HEK293 (cell line): ENCODE results near the gene NEGR1.

Experiments
- CTCF ChIA-PET: fragments of 350-600 bp; formaldehyde crosslinking; extraction: SDS; loops from one replicate; lab custom pipeline; 2021; ENCODE audit warnings: antibody characterized with exemption; lab: Yijun Ruan, JAX
- POLR2A ChIA-PET: fragments of 300-600 bp; formaldehyde crosslinking; extraction: SDS; loops from one replicate; lab custom pipeline; 2020; ENCODE audit warnings: antibody characterized with exemption, inconsistent platforms; lab: Yijun Ruan, JAX
- H3K27ac ChIP-seq: fragments of 200-500 bp; sonication (Bioruptor generic); 2 replicates; pipeline ENCODE4 v1.5.1; 2014; ENCODE audit warnings: low read depth, low read length, control low read depth, inconsistent platforms; ENCODE audit errors: extremely low read depth
- H3K36me3 ChIP-seq, 2 experiments: fragments of 200-500 bp in 1 of 2; sonication (Bioruptor generic) in 1 of 2; 1 replicate in 1 of 2; 2 replicates in 1 of 2; pipeline ENCODE4 v1.5.1; 2014 to 2017; ENCODE audit warnings: inconsistent platforms in 2 of 2, low read length in 2 of 2; ENCODE audit not compliant: control insufficient read depth in 2 of 2, insufficient read depth in 1 of 2
- H3K4me1 ChIP-seq: fragments of 200-500 bp; sonication (Bioruptor generic); 2 replicates; pipeline ENCODE4 v1.5.1; 2014; ENCODE audit warnings: mild to moderate bottlenecking, low read length, inconsistent platforms; ENCODE audit not compliant: control insufficient read depth, insufficient read depth
- H3K4me3 ChIP-seq: 2 replicates; pipeline ENCODE4 v1.5.1; 2011; ENCODE audit warnings: low read depth, mild to moderate bottlenecking, control low read depth, low read length, moderate library complexity
- H3K9me3 ChIP-seq: fragments of 200-500 bp; sonication (Bioruptor generic); 2 replicates; pipeline ENCODE4 v1.5.1; 2014; ENCODE audit warnings: low read depth, low read length, inconsistent platforms; ENCODE audit not compliant: control insufficient read depth, insufficient read depth
- AEBP2 ChIP-seq: fragments of 450-650 bp; formaldehyde crosslinking; IDR thresholded peaks from 2 replicates; pipeline ENCODE4 v1.5.1; 2016; ENCODE audit warnings: missing biosample characterization, missing genetic modification characterization, borderline replicate concordance
- HOXC10 ChIP-seq: sonication (generic); formaldehyde crosslinking; IDR thresholded peaks from 2 replicates; pipeline ENCODE4 v1.8.1; 2023; ENCODE audit warnings: mild to moderate bottlenecking, missing genetic modification reagents
- OSR2 ChIP-seq: fragments of 450-650 bp; formaldehyde crosslinking; IDR thresholded peaks from 2 replicates; pipeline ENCODE4 v1.5.1; 2016; ENCODE audit warnings: missing biosample characterization, missing genetic modification characterization
- REPIN1 ChIP-seq: fragments of 450-650 bp; formaldehyde crosslinking; IDR thresholded peaks from 2 replicates; pipeline ENCODE4 v1.5.1; 2017; ENCODE audit warnings: missing biosample characterization, missing genetic modification characterization, low read depth
- ZBTB20 ChIP-seq: fragments of 450-650 bp; formaldehyde crosslinking; IDR thresholded peaks from 2 replicates; pipeline ENCODE4 v1.5.1; 2016; ENCODE audit warnings: missing biosample characterization, missing genetic modification characterization
- ZNF10 ChIP-seq: fragments of 450-650 bp; formaldehyde crosslinking; IDR thresholded peaks from 2 replicates; pipeline ENCODE4 v1.5.1; 2017; ENCODE audit warnings: missing biosample characterization, missing genetic modification characterization
- ZNF138 ChIP-seq: fragments of 450-650 bp; formaldehyde crosslinking; IDR thresholded peaks from 2 replicates; pipeline ENCODE4 v1.5.1; 2016; ENCODE audit warnings: missing biosample characterization, missing genetic modification characterization, borderline replicate concordance
- ZNF140 ChIP-seq: fragments of 450-650 bp; formaldehyde crosslinking; IDR thresholded peaks from 2 replicates; pipeline ENCODE4 v1.5.1; 2016; ENCODE audit warnings: missing biosample characterization, missing genetic modification characterization
- ZNF146 ChIP-seq: fragments of 450-650 bp; formaldehyde crosslinking; IDR thresholded peaks from 2 replicates; pipeline ENCODE4 v1.5.1; 2016; ENCODE audit warnings: missing biosample characterization, missing genetic modification characterization
- ZNF155 ChIP-seq: fragments of 450-650 bp; formaldehyde crosslinking; IDR thresholded peaks from 2 replicates; pipeline ENCODE4 v1.5.1; 2016; ENCODE audit warnings: missing biosample characterization, missing genetic modification characterization
- ZNF184 ChIP-seq: fragments of 450-650 bp; IDR thresholded peaks from 2 replicates; pipeline ENCODE4 v1.5.1; 2018; ENCODE audit warnings: missing biosample characterization, mild to moderate bottlenecking, missing genetic modification characterization
- ZNF19 ChIP-seq: fragments of 450-650 bp; formaldehyde crosslinking; IDR thresholded peaks from 2 replicates; pipeline ENCODE4; 2016; ENCODE audit warnings: missing biosample characterization, missing genetic modification characterization, low read depth
- ZNF2 ChIP-seq: fragments of 450-650 bp; formaldehyde crosslinking; IDR thresholded peaks from 2 replicates; pipeline ENCODE4 v1.5.1; 2016; ENCODE audit warnings: missing biosample characterization, missing genetic modification characterization
- ZNF214 ChIP-seq: fragments of 450-650 bp; formaldehyde crosslinking; IDR thresholded peaks from 2 replicates; pipeline ENCODE4 v1.5.1; 2017; ENCODE audit warnings: missing biosample characterization, mild to moderate bottlenecking, missing genetic modification characterization, borderline replicate concordance
- ZNF335 ChIP-seq: fragments of 450-650 bp; formaldehyde crosslinking; conservative IDR thresholded peaks from 2 replicates; pipeline ENCODE4 v1.5.1; 2016; ENCODE audit warnings: missing biosample characterization, missing genetic modification characterization
- ZNF449 ChIP-seq: fragments of 450-650 bp; formaldehyde crosslinking; IDR thresholded peaks from 2 replicates; pipeline ENCODE4 v1.5.1; 2017; ENCODE audit warnings: missing biosample characterization, mild to moderate bottlenecking, missing genetic modification characterization, moderate library complexity
- ZNF529 ChIP-seq: fragments of 450-650 bp; formaldehyde crosslinking; IDR thresholded peaks from 2 replicates; pipeline ENCODE4 v1.5.1; 2017; ENCODE audit warnings: missing genetic modification characterization, missing biosample characterization; ENCODE audit not compliant: insufficient replicate concordance
- ZNF558 ChIP-seq: fragments of 450-650 bp; formaldehyde crosslinking; IDR thresholded peaks from 2 replicates; pipeline ENCODE4 v1.5.1; 2016; ENCODE audit warnings: missing biosample characterization, missing genetic modification characterization
- ZNF561 ChIP-seq: fragments of 450-650 bp; IDR thresholded peaks from 2 replicates; pipeline ENCODE4 v1.5.1; 2018; ENCODE audit warnings: missing biosample characterization, missing genetic modification characterization, borderline replicate concordance
- ZNF585B ChIP-seq: fragments of 450-650 bp; formaldehyde crosslinking; IDR thresholded peaks from 2 replicates; pipeline ENCODE4 v1.5.1; 2016; ENCODE audit warnings: missing biosample characterization, missing genetic modification characterization
- ZNF600 ChIP-seq: fragments of 450-650 bp; formaldehyde crosslinking; IDR thresholded peaks from 2 replicates; pipeline ENCODE4 v1.5.1; 2016; ENCODE audit warnings: missing biosample characterization, missing genetic modification characterization
- ZNF792 ChIP-seq: fragments of 450-650 bp; formaldehyde crosslinking; IDR thresholded peaks from 2 replicates; pipeline ENCODE4 v1.5.1; 2016; ENCODE audit warnings: missing biosample characterization, missing genetic modification characterization
- TF ChIP-seq, protein P1 (sequence below): fragments of 450-650 bp; formaldehyde crosslinking; IDR thresholded peaks from 2 replicates; pipeline ENCODE4 v1.5.1; 2016; ENCODE audit warnings: missing biosample characterization, missing genetic modification characterization
- TF ChIP-seq, protein P2 (sequence below): fragments of 450-650 bp; formaldehyde crosslinking; IDR thresholded peaks from 2 replicates; pipeline ENCODE4 v1.5.1; 2016; ENCODE audit warnings: missing biosample characterization, missing genetic modification characterization
- TF ChIP-seq, protein P3 (sequence below): fragments of 450-650 bp; formaldehyde crosslinking; IDR thresholded peaks from 2 replicates; pipeline ENCODE4 v1.5.1; 2016; ENCODE audit warnings: missing biosample characterization, missing genetic modification characterization, low read depth

Gene NEGR1

GRCh38 chr1:71647513-71648300, 634.6 kb downstream of the NEGR1 start:
- Histone ChIP-seq H3K36me3 (no peaks in the 10 kb centered on the region), H3K9me3 (no peaks in the 10 kb centered on the region), H3K27ac (no peak overlapping the region), H3K4me3 (no peak overlapping the region), H3K4me1 (no peaks in the 10 kb centered on the region)
- no peak for TF ChIP-seq ZNF10
- no peak for TF ChIP-seq ZNF155 (tag by site-specific recombination)
- TF ChIP-seq ZNF214 (tag by site-specific recombination), result no peak
- no peak for TF ChIP-seq ZNF19 (tag by site-specific recombination)
- TF ChIP-seq, protein P1, sequence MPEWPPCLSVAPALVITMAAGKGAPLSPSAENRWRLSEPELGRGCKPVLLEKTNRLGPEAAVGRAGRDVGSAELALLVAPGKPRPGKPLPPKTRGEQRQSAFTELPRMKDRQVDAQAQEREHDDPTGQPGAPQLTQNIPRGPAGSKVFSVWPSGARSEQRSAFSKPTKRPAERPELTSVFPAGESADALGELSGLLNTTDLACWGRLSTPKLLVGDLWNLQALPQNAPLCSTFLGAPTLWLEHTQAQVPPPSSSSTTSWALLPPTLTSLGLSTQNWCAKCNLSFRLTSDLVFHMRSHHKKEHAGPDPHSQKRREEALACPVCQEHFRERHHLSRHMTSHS, result no peak
- TF ChIP-seq, protein P2, sequence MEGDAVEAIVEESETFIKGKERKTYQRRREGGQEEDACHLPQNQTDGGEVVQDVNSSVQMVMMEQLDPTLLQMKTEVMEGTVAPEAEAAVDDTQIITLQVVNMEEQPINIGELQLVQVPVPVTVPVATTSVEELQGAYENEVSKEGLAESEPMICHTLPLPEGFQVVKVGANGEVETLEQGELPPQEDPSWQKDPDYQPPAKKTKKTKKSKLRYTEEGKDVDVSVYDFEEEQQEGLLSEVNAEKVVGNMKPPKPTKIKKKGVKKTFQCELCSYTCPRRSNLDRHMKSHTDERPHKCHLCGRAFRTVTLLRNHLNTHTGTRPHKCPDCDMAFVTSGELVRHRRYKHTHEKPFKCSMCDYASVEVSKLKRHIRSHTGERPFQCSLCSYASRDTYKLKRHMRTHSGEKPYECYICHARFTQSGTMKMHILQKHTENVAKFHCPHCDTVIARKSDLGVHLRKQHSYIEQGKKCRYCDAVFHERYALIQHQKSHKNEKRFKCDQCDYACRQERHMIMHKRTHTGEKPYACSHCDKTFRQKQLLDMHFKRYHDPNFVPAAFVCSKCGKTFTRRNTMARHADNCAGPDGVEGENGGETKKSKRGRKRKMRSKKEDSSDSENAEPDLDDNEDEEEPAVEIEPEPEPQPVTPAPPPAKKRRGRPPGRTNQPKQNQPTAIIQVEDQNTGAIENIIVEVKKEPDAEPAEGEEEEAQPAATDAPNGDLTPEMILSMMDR (tag by site-specific recombination), result no peak
- no peak for TF ChIP-seq ZNF449 (tag by site-specific recombination)
- TF ChIP-seq ZNF146 (tag by site-specific recombination), result no peak
- TF ChIP-seq ZNF792 (tag by site-specific recombination), result no peak
- TF ChIP-seq ZNF335 (tag by site-specific recombination), result no peak
- no peak for TF ChIP-seq ZBTB20 (tag by site-specific recombination)
- TF ChIP-seq OSR2, result no peak
- no peak for TF ChIP-seq ZNF561 (tag by site-specific recombination)
- no peak for TF ChIP-seq ZNF140 (tag by site-specific recombination)
- TF ChIP-seq HOXC10 (CRISPR knock-in tag), result no peak
- ChIA-PET POLR2A (no interaction called here), CTCF (no interaction called here)

GRCh38 chr1:71645015-71645414, 637.3 kb downstream of the NEGR1 start:
- Histone ChIP-seq H3K27ac (no peak overlapping the region), H3K4me3 (no peak overlapping the region), H3K9me3 (no peaks in the 10 kb centered on the region), H3K4me1 (no peaks in the 10 kb centered on the region), H3K36me3 (no peaks in the 10 kb centered on the region)
- ChIA-PET CTCF (no interaction called here), POLR2A (no interaction called here)
- TF ChIP-seq ZNF2 (tag by site-specific recombination) (no peak), ZNF138 (tag by site-specific recombination) (no peak), ZNF558 (tag by site-specific recombination) (no peak), ZNF600 (no peak), ZNF529 (tag by site-specific recombination) (no peak), AEBP2 (tag by site-specific recombination) (no peak), ZNF585B (tag by site-specific recombination) (no peak), ZNF184 (tag by site-specific recombination) (no peak), REPIN1 (tag by site-specific recombination) (no peak)
- TF ChIP-seq, protein P3, sequence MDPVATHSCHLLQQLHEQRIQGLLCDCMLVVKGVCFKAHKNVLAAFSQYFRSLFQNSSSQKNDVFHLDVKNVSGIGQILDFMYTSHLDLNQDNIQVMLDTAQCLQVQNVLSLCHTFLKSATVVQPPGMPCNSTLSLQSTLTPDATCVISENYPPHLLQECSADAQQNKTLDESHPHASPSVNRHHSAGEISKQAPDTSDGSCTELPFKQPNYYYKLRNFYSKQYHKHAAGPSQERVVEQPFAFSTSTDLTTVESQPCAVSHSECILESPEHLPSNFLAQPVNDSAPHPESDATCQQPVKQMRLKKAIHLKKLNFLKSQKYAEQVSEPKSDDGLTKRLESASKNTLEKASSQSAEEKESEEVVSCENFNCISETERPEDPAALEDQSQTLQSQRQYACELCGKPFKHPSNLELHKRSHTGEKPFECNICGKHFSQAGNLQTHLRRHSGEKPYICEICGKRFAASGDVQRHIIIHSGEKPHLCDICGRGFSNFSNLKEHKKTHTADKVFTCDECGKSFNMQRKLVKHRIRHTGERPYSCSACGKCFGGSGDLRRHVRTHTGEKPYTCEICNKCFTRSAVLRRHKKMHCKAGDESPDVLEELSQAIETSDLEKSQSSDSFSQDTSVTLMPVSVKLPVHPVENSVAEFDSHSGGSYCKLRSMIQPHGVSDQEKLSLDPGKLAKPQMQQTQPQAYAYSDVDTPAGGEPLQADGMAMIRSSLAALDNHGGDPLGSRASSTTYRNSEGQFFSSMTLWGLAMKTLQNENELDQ (tag by site-specific recombination), result no peak
